ENCODE measurements around the gene MRRF.

- TF ChIP-seq CTCF (IDR thresholded peaks at IDR 0.05) (no peak), POLR2AphosphoS5 (IDR thresholded peaks at IDR 0.05) (no peak), POLR2A (IDR thresholded peaks at IDR 0.05; ENCODE audit: low read depth) (no peak)
These were observed 64.9 kb downstream of the MRRF start for GRCh38 chr9:122329597-122329996.
